DMS 273 (cell line): ENCODE data around the gene TNN.
A peak's percentile ranks its signal among the peaks of the same experiment; 100 is the strongest.
"Not testable (repeated sequence)": the region's sequence is repeated elsewhere in the genome, so short reads cannot be mapped to it uniquely, and the experiment has no call there.

Experiments
- DNase-seq: peaks from one replicate; lab custom pipeline; 2025; ENCODE audit not compliant: unreplicated experiment; lab: John Stamatoyannopoulos, UW

Gene TNN, protein sequence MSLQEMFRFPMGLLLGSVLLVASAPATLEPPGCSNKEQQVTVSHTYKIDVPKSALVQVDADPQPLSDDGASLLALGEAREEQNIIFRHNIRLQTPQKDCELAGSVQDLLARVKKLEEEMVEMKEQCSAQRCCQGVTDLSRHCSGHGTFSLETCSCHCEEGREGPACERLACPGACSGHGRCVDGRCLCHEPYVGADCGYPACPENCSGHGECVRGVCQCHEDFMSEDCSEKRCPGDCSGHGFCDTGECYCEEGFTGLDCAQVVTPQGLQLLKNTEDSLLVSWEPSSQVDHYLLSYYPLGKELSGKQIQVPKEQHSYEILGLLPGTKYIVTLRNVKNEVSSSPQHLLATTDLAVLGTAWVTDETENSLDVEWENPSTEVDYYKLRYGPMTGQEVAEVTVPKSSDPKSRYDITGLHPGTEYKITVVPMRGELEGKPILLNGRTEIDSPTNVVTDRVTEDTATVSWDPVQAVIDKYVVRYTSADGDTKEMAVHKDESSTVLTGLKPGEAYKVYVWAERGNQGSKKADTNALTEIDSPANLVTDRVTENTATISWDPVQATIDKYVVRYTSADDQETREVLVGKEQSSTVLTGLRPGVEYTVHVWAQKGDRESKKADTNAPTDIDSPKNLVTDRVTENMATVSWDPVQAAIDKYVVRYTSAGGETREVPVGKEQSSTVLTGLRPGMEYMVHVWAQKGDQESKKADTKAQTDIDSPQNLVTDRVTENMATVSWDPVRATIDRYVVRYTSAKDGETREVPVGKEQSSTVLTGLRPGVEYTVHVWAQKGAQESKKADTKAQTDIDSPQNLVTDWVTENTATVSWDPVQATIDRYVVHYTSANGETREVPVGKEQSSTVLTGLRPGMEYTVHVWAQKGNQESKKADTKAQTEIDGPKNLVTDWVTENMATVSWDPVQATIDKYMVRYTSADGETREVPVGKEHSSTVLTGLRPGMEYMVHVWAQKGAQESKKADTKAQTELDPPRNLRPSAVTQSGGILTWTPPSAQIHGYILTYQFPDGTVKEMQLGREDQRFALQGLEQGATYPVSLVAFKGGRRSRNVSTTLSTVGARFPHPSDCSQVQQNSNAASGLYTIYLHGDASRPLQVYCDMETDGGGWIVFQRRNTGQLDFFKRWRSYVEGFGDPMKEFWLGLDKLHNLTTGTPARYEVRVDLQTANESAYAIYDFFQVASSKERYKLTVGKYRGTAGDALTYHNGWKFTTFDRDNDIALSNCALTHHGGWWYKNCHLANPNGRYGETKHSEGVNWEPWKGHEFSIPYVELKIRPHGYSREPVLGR (N-terminal part only)

DNA sequence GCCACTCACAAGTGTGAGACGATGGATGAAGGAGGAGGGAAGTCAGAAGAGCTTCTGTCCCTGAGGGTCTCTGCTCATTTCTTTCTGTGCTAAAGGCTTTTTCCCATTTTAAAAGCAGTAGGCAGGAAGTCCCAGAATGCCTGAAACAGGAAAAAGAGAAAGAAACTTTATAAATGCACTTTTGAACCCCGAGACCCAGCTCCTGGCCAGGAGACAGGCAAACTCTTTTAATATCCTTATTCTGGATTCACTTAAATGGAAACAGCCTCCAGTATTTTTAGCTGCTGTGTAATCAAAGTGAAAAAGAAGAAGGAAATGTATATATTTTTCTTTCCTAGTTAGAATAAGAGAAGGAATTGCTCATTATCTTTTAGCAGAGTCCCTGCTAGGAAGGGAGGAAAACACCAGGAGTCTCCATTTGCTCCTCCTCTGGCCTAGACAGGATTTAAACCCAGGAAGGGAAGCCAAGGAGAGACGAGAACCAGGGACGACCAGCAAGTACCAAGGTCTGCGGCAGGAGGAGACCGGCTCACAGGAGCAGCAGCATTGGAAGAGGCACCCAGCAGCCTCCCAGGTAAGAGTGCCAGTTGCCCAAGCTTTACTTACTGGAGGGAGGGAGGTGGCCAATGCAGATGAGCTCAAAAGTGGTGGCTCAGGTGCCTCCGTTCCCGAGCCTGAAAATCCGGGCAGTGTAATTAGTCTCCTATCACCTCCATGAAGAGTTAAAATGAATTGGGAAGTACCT is at the start of gene TNN:
TSS of gene TNN (plus strand) at position 472 of the 745 bp plus-strand sequence. CDS start 9,586 bp downstream, outside the sequence.
- DNase-seq = no peak

DNA sequence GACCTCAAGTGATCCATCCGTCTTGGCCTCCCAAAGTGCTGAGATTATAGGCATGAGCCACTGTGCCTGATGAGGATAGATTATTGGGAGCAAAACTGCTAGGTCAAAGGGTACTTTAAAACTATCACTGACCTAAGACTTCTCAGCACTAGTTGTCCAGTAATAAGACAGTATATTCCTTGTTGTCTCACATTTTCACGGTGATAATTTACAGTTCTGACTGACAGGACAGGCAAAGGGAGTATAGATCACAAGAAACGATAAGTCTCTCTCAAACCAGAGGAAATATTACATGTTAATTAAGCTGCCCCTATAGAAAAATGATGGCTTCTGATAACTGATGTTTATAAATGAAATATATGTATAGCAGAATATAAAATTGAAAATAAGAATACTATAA is 48.1 kb upstream of the TNN start:
- DNase-seq = no peak

DNA sequence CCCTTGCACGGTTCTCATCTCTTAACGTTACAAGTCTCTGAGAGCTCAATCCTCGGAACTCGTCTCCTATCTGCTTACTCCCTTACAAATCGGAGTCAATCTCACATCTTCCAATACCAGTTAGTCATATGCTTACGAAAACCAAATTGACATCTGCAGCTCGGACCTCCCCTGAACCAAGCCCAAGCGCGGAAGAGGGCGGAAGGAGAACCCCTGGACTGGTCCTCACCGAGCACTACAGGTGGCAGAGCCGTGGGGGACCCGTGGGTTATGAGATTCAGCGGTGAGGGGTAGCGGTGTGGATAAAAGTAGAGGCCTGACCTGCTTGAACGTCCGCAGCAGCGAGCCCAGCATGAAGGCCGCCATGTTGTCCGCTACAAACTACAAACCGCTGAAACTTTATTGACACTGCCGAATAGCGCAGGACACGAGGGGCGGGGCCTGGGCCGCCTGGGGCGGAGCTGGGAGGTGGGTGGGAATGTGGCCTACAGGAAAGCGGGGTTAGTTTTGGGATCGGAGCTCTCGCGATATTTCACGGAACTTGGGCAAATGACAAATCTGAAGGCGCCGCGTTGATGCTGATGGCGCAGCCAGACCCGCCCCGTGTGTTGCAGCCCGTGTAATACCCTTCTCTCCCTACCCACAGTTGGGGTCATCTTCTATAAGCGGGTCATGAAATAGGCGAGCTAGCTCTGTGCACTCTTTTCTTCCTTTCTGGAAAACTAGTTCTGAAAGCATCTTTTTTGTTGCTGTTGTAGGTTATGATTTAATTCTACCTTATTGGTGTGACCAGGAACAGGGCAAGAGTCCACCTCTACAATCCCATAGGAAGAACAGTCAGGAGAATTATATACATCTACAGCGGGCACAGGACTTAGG is 44.4 kb upstream of the TNN start, which contains the start of gene MRPS14:
TSS of gene MRPS14 (minus strand) at position 383 of the 879 bp plus-strand sequence. CDS start at position 366, 17 bp downstream.
- DNase-seq = peak; percentile 99

- DNase-seq = peak; percentile 60
Observed at GRCh38 chr1:175023922-175024242, 43.8 kb upstream of the TNN start.

GRCh38 chr1:175024773-175025172 is 42.9 kb upstream of the TNN start:
- no peak for DNase-seq

DNA sequence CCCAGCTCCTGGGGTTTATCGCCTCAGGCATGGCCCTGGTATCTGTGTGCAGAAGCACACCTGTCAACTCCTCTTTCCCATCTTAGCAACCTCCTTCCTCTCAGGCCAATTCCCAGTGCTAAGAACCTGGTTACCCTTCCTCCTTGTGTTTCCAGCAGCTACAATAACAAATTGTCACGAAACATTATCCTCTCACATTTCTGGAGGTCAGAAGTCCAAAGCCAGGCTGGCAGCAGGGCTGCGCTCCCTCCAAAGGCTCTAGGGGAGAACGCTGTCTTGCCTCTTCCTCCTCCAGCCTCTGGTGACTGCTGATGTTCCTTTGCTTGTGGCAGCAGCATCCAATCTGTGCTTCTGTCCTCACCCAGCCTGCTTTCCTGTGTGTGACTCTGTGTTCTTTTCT is 33.7 kb upstream of the TNN start:
- no peak for DNase-seq

- no peak for DNase-seq
Observed at GRCh38 chr1:175034775-175035174, 32.9 kb upstream of the TNN start.

GRCh38 chr1:175035865-175036264 is 31.8 kb upstream of the TNN start:
- DNase-seq = no peak

GRCh38 chr1:175036476-175036875 is 31.2 kb upstream of the TNN start:
- no peak for DNase-seq

- no peak for DNase-seq
Observed at GRCh38 chr1:175037416-175037815, 30.2 kb upstream of the TNN start.

- no peak for DNase-seq
Observed at GRCh38 chr1:175040324-175040879, 27.2 kb upstream of the TNN start.

- DNase-seq = no peak
Observed at GRCh38 chr1:175042650-175043049, 25.0 kb upstream of the TNN start.

DNA sequence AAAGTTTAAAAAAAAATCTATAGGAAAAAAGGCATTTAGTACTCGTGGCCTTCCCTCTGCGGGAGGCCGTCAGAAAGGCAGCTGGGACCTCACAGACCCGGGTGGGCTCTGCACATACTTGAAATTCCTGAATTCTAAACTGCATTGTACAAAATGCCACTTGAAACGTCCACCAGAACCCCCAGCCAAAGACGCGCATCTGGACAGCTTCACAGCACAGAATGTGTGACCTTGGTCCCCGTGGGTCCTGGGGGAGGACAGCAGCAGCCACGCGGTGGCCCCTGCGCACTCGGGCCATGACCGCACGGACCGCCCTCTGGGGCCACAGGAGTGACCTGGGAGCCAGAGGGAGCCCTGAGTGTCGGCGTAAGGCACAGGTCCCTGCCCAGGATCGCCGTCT is 23.8 kb upstream of the TNN start:
- DNase-seq = no peak

GRCh38 chr1:175044591-175044990 is 23.0 kb upstream of the TNN start:
- DNase-seq = not testable (repeated sequence)

- no peak for DNase-seq
Observed at GRCh38 chr1:175045097-175045496, 22.5 kb upstream of the TNN start.

- DNase-seq = no peak
Observed at GRCh38 chr1:175045519-175045918, 22.1 kb upstream of the TNN start.

DNA sequence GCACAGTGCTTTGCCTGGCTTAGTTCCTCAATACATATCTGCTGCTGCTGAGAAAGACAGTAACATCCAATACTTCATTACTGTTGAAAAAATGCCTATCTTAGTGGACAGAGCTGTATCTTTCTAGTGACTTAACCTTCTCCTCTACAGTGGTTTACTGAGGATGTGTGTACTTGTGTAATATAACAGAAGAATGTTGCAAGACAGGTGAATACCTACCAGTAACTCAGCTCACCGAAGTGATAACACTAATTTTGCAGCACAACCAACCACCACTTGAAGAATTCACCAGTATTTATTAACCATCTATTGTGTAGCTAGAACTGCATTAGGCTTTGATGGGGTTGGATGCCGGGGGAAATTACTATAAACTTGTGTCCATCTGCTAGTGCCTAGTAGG is 16.6 kb upstream of the TNN start:
- no peak for DNase-seq

- DNase-seq = peak; percentile 9
Observed at GRCh38 chr1:175054736-175055135, 12.9 kb upstream of the TNN start.

- no peak for DNase-seq
Observed at GRCh38 chr1:175062339-175062738, 5.3 kb upstream of the TNN start.
